Measurements from ENCODE around the gene FXR2. TPM values are rescaled to one million over a fixed set of nuclear protein-coding genes. Genes with fewer than 3 reads are reported as not detected.
"Not testable (repeated sequence)": the region's sequence is repeated elsewhere in the genome, so short reads cannot be mapped to it uniquely, and the experiment has no call there.

FXR2 gene
- total RNA-seq, 3 donors from 2014 or later = 22.8 to 33.9 (median 25.6) TPM

DNA sequence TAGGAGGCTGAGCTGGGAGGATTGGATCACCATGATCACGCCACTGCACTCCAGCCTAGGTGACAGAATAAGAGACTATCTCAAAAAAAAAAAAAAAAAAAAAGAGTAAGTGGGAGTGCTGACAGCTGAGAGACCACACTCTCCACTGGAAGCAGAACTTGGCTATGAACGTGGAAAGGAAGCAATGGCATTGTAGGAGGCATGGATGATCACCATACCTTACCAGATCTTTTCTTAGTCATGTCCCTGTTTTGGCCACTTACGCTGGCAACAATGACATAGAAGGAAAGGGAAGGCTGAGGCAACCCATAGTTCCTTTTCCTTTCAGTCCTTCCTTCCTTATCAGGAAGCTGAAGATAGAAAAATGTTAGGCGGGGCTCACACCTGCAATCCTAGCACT lies 32.3 kb upstream of the FXR2 start:
- Histone ChIP-seq H3K4me3 (no peak overlapping the region), H3K9me3 (no peaks in the 10 kb centered on the region), H3K4me1 (no peaks in the 10 kb centered on the region), H3K27me3 (peaks cover 0 to 4% of the 10 kb centered on the region in 2 donors), H3K36me3 (no peaks in the 10 kb centered on the region), H3K27ac (no peak overlapping the region)
- DNase-seq (ENCODE audit: low spot score in 2 of 2) = no peak
- TF ChIP-seq POLR2AphosphoS5 (IDR thresholded peaks at IDR 0.05) (no peak), POLR2A (IDR thresholded peaks at IDR 0.05) (no peak), CTCF (IDR thresholded peaks at IDR 0.05) (no peak)
- intact Hi-C loops (cut with DNase I; ENCODE audit: low total_unique reads) = no loop called here

GRCh38 chr17:7646457-7646856 lies 31.8 kb upstream of the FXR2 start:
- DNase-seq (ENCODE audit: low spot score in 2 of 2) = no peak
- Histone ChIP-seq H3K4me3 (no peak overlapping the region), H3K36me3 (no peaks in the 10 kb centered on the region), H3K27me3 (peaks cover 0 to 4% of the 10 kb centered on the region in 2 donors), H3K9me3 (no peaks in the 10 kb centered on the region), H3K4me1 (no peaks in the 10 kb centered on the region), H3K27ac (no peak overlapping the region)
- intact Hi-C loops (cut with DNase I; ENCODE audit: low total_unique reads) = no loop called here
- TF ChIP-seq POLR2A (IDR thresholded peaks at IDR 0.05) = no peak
- TF ChIP-seq CTCF (IDR thresholded peaks at IDR 0.05) = no peak

- Histone ChIP-seq H3K27me3 (no peaks in the 10 kb centered on the region), H3K4me3 (no peak overlapping the region), H3K27ac (no peak overlapping the region), H3K9me3 (no peaks in the 10 kb centered on the region), H3K4me1 (no peaks in the 10 kb centered on the region), H3K36me3 (no peaks in the 10 kb centered on the region)
- no peak for DNase-seq (ENCODE audit: low spot score in 2 of 2)
- TF ChIP-seq POLR2AphosphoS5 (IDR thresholded peaks at IDR 0.05) (no peak), POLR2A (IDR thresholded peaks at IDR 0.05) (no peak), CTCF (IDR thresholded peaks at IDR 0.05) (no peak)
- intact Hi-C loops (cut with DNase I; ENCODE audit: low total_unique reads) = no loop called here
Observed at GRCh38 chr17:7644775-7645174, 30.1 kb upstream of the FXR2 start.

GRCh38 chr17:7641635-7642034 lies 26.9 kb upstream of the FXR2 start:
- H3K4me1 ChIP-seq; H3K27me3 ChIP-seq; DNase-seq (ENCODE audit: low spot score in 2 of 2); H3K9me3 ChIP-seq; H3K4me3 ChIP-seq; intact Hi-C loops (cut with DNase I; ENCODE audit: low total_unique reads); H3K36me3 ChIP-seq; H3K27ac ChIP-seq: not testable (repeated sequence)

DNA sequence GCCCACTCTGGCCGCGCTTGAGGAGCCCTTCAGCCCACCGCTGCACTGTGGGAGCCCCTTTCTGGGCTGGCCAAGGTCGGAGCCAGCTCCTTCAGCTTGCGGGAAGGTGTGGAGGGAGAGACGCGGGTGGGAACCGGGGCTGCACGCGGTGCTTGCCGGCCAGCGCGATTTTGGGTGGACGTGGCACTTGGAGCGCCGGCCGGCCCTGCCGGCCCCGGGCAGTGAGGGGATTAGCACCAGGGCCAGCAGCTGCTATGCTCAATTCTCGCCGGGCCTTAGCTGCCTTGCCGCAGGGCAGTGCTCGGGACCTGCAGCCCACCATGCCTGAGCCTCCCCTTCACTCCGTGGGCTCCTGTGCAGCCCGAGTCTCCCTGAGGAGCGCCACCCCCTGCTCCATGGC lies 26.1 kb upstream of the FXR2 start:
- no peak for DNase-seq (ENCODE audit: low spot score in 2 of 2)
- Histone ChIP-seq H3K27me3 (no peaks in the 10 kb centered on the region), H3K9me3 (no peaks in the 10 kb centered on the region), H3K36me3 (no peaks in the 10 kb centered on the region), H3K4me1 (no peaks in the 10 kb centered on the region), H3K4me3 (no peak overlapping the region), H3K27ac (no peak overlapping the region)
- TF ChIP-seq POLR2A (IDR thresholded peaks at IDR 0.05) (no peak), POLR2AphosphoS5 (IDR thresholded peaks at IDR 0.05) (no peak), CTCF (IDR thresholded peaks at IDR 0.05) (no peak)
- intact Hi-C loops (cut with DNase I; ENCODE audit: low total_unique reads) = no loop called here

DNA sequence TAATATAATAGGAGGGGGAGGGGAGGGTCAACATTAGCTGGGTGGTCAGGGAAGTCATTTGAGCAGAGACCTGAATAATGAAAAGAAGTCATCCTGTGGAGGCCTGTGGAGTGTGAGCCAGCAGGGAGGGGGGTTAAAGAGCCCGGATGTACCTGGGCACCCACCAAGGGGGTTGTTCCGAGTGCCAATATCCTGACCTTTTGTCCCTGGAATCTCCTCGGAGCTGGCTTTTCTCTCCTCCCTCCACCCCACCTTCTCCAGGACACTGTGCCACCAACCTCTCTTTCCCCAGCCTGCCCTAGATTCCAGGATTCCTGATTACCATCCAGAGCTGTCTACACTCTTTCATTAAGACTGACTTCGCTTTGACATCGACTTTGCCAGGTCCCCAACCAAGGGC lies 21.5 kb upstream of the FXR2 start:
- no peaks in the 10 kb centered on the region for H3K4me1 ChIP-seq
- intact Hi-C loops (cut with DNase I; ENCODE audit: low total_unique reads) = no loop called here
- DNase-seq (ENCODE audit: low spot score in 2 of 2) = no peak

More for the DNA sequence above, 21.5 kb upstream of the FXR2 start:
- no peaks in the 10 kb centered on the region for H3K36me3 ChIP-seq
- TF ChIP-seq CTCF (IDR thresholded peaks at IDR 0.05) = no peak
- H3K9me3 ChIP-seq = no peaks in the 10 kb centered on the region
- no peaks in the 10 kb centered on the region for H3K27me3 ChIP-seq
- no peak overlapping the region for H3K4me3 ChIP-seq
- H3K27ac ChIP-seq = no peak overlapping the region
